H1 (cell line): Measurements from ENCODE around the gene ADTRP. TPM values are rescaled to one million over a fixed set of nuclear protein-coding genes. Genes with fewer than 3 reads are reported as not detected.

Source experiments
- CTCF ChIA-PET: fragments of 300-600 bp; sonication (Branson Sonifier 250); formaldehyde crosslinking; loops from one replicate; lab custom pipeline; 2021; ENCODE audit not compliant: partially characterized antibody; lab: Charles Lee
- POLR2A ChIA-PET: fragments of 300-600 bp; sonication (Branson Sonifier 250); formaldehyde crosslinking; loops from one replicate; lab custom pipeline; 2021; ENCODE audit warnings: inconsistent platforms; ENCODE audit not compliant: partially characterized antibody; lab: Charles Lee
- DNase-seq, 2 experiments: peaks; one replicate each; pipeline versions ENCODE4 v3.0.0 to v3.0.0-alpha.2; 2010 to 2022; ENCODE audit warnings: low spot score in 2 of 2, low read depth in 1 of 2, mixed read lengths in 1 of 2
- FAIRE-seq: peaks from 2 replicates; lab custom pipeline; 2011; peaks lifted over from hg19 to GRCh38; lab: Jason Lieb, UNC
- H2AFZ ChIP-seq: 2 replicates; pipeline ENCODE4 v1.8.1; 2012; ENCODE audit warnings: low read length, inconsistent platforms
- H2AK5ac ChIP-seq: 2 replicates; pipeline ENCODE4 v1.6.1; 2013; ENCODE audit warnings: low read depth, low read length
- H2BK120ac ChIP-seq: replicated peaks from 2 replicates; pipeline ENCODE3; 2013; ENCODE audit warnings: low read depth, low read length, inconsistent platforms
- H2BK12ac ChIP-seq: 2 replicates; pipeline ENCODE4 v1.6.1; 2013; ENCODE audit warnings: low read depth, low read length
- H2BK15ac ChIP-seq: 2 replicates; pipeline ENCODE4 v1.6.1; 2013; ENCODE audit warnings: low read length
- H2BK20ac ChIP-seq: 2 replicates; pipeline ENCODE4 v1.6.1; 2013; ENCODE audit warnings: low read length
- H2BK5ac ChIP-seq: 2 replicates; pipeline ENCODE4 v1.6.1; 2013; ENCODE audit warnings: low read depth, low read length
- H3K14ac ChIP-seq: 2 replicates; pipeline ENCODE4 v1.6.1; 2013; ENCODE audit warnings: inconsistent platforms; ENCODE audit not compliant: insufficient read length
- H3K18ac ChIP-seq: 2 replicates; pipeline ENCODE4 v1.6.1; 2013; ENCODE audit warnings: low read length; ENCODE audit errors: extremely low read depth
- H3K23ac ChIP-seq: 2 replicates; pipeline ENCODE4 v1.6.1; 2013; ENCODE audit warnings: inconsistent platforms; ENCODE audit not compliant: insufficient read length
- H3K23me2 ChIP-seq: 2 replicates; pipeline ENCODE4 v1.6.1; 2013; ENCODE audit warnings: low read depth, low read length
- H3K27ac ChIP-seq: 2 replicates; pipeline ENCODE4 v1.6.1; 2011; ENCODE audit warnings: low read depth, low read length, inconsistent platforms
- H3K27me3 ChIP-seq, 4 experiments: replicated peaks in 1 of 4; 1 replicate in 1 of 4; 2 replicates in 3 of 4; pipeline versions ENCODE4 v1.6.1 to v1.8.1; 2011 to 2013; ENCODE audit warnings: low read length in 3 of 4, mild to moderate bottlenecking in 3 of 4, inconsistent platforms in 2 of 4, mixed read lengths in 2 of 4, moderate library complexity in 1 of 4; ENCODE audit not compliant: control insufficient read depth in 3 of 4, insufficient read depth in 3 of 4; ENCODE audit errors: extremely low read depth in 1 of 4
- H3K36me3 ChIP-seq, 4 experiments: 2 replicates each; pipeline versions ENCODE4 v1.6.1 to v1.8.1; 2011 to 2013; ENCODE audit warnings: mild to moderate bottlenecking in 4 of 4, low read length in 3 of 4, moderate library complexity in 2 of 4, control low read depth in 1 of 4, inconsistent platforms in 1 of 4; ENCODE audit not compliant: insufficient read depth in 4 of 4, control insufficient read depth in 2 of 4
- H3K4ac ChIP-seq: replicated peaks from 2 replicates; pipeline ENCODE3; 2013; ENCODE audit warnings: low read length, low read depth, mixed read lengths, inconsistent platforms; ENCODE audit not compliant: insufficient read length
- H3K4me1 ChIP-seq, 4 experiments: replicated peaks in 1 of 4; 1 replicate in 1 of 4; 2 replicates in 3 of 4; pipeline versions ENCODE4 v1.6.1 to v1.8.1; 2011 to 2013; ENCODE audit warnings: low read length in 3 of 4, inconsistent platforms in 2 of 4, mixed read lengths in 1 of 4; ENCODE audit not compliant: insufficient read depth in 4 of 4, control insufficient read depth in 3 of 4
- H3K4me2 ChIP-seq, 2 experiments: 2 replicates each; pipeline versions ENCODE4 v1.6.1 to v1.8.1; 2011 to 2013; ENCODE audit warnings: low read depth in 2 of 2, low read length in 2 of 2, control low read depth in 1 of 2, inconsistent platforms in 1 of 2, mild to moderate bottlenecking in 1 of 2; ENCODE audit not compliant: insufficient read depth in 1 of 2
- H3K4me3 ChIP-seq, 4 experiments: fragments of 200-600, 300-600 bp in 1 of 4; sonication (generic), shearing (Covaris generic), sonication (Bioruptor Twin) in 1 of 4; 2 replicates each; pipeline versions ENCODE4 v1.5.1 to v1.8.1; 2011 to 2016; ENCODE audit warnings: low read length in 4 of 4, low read depth in 3 of 4, control low read depth in 2 of 4, inconsistent platforms in 2 of 4, mild to moderate bottlenecking in 2 of 4, mixed read lengths in 1 of 4, moderate library complexity in 1 of 4; ENCODE audit not compliant: insufficient read depth in 2 of 4; ENCODE audit errors: extremely low read depth in 1 of 4
- H3K56ac ChIP-seq: replicated peaks from 2 replicates; pipeline ENCODE3; 2013; ENCODE audit warnings: low read depth, mild to moderate bottlenecking, mixed read lengths, low read length, inconsistent platforms; ENCODE audit not compliant: insufficient read length
- H3K79me1 ChIP-seq: 2 replicates; pipeline ENCODE4 v1.6.1; 2013; ENCODE audit warnings: low read depth, low read length, control low read depth
- H3K79me2 ChIP-seq, 2 experiments: 2 replicates each; pipeline versions ENCODE4 v1.6.1 to v1.8.1; 2012 to 2013; ENCODE audit warnings: low read length in 2 of 2, mild to moderate bottlenecking in 2 of 2, inconsistent platforms in 1 of 2; ENCODE audit not compliant: insufficient read depth in 2 of 2, control insufficient read depth in 1 of 2
- H3K9ac ChIP-seq, 4 experiments: replicated peaks in 1 of 4; 1 replicate in 1 of 4; 2 replicates in 3 of 4; pipeline versions ENCODE4 v1.6.1 to v1.8.1; 2011 to 2013; ENCODE audit warnings: low read depth in 3 of 4, low read length in 3 of 4, control low read depth in 2 of 4, mild to moderate bottlenecking in 2 of 4, moderate library complexity in 2 of 4, inconsistent platforms in 1 of 4; ENCODE audit errors: extremely low read depth in 1 of 4
- H3K9me3 ChIP-seq, 2 experiments: 2 replicates each; pipeline versions ENCODE4 v1.6.1 to v1.8.1; 2012 to 2013; ENCODE audit warnings: mild to moderate bottlenecking in 2 of 2, moderate library complexity in 2 of 2, control low read depth in 1 of 2, inconsistent platforms in 1 of 2, low read depth in 1 of 2, low read length in 1 of 2, mixed read lengths in 1 of 2; ENCODE audit not compliant: insufficient read depth in 2 of 2
- H4K20me1 ChIP-seq, 2 experiments: replicated peaks in 1 of 2; 2 replicates each; pipeline versions ENCODE3 to v1.8.1; 2011 to 2013; ENCODE audit warnings: inconsistent platforms in 2 of 2, low read length in 2 of 2, mild to moderate bottlenecking in 1 of 2; ENCODE audit not compliant: insufficient read depth in 2 of 2, control insufficient read depth in 1 of 2
- H4K5ac ChIP-seq: 2 replicates; pipeline ENCODE4 v1.6.1; 2013; ENCODE audit warnings: low read length, low read depth, mixed read lengths, inconsistent platforms; ENCODE audit not compliant: insufficient read length
- H4K8ac ChIP-seq: 2 replicates; pipeline ENCODE4 v1.8.0; 2013; ENCODE audit warnings: mild to moderate bottlenecking, moderate library complexity, low read length, inconsistent platforms; ENCODE audit not compliant: insufficient read depth; ENCODE audit errors: extremely low read depth
- H4K91ac ChIP-seq: replicated peaks from 2 replicates; pipeline ENCODE3; 2013; ENCODE audit warnings: low read length, mixed read lengths, inconsistent platforms; ENCODE audit not compliant: insufficient read length
- BCL11A ChIP-seq, 2 experiments: IDR thresholded peaks; one replicate each; pipeline ENCODE4 v1.6.1; 2011; ENCODE audit warnings: low read depth in 2 of 2, low read length in 2 of 2, mild to moderate bottlenecking in 2 of 2
- CBX8 ChIP-seq: fragments of 300-800, 300-1000 bp; sonication (generic); IDR thresholded peaks from 2 replicates; pipeline ENCODE4 v1.7.1; 2016; ENCODE audit warnings: low read depth, low read length, borderline replicate concordance
- CHD2 ChIP-seq: IDR thresholded peaks from 2 replicates; pipeline ENCODE4 v1.6.1; 2012; ENCODE audit warnings: low read length, improper control_type of control experiment
- CREB1 ChIP-seq: IDR thresholded peaks from 2 replicates; pipeline ENCODE4 v1.6.1; 2012; ENCODE audit warnings: inconsistent platforms
- EP300 ChIP-seq, 2 experiments: IDR thresholded peaks; 1 replicate in 1 of 2; 2 replicates in 1 of 2; pipeline ENCODE4 v1.6.1; 2011 to 2012; ENCODE audit warnings: low read depth in 2 of 2, low read length in 2 of 2, mild to moderate bottlenecking in 2 of 2, borderline replicate concordance in 1 of 2, inconsistent platforms in 1 of 2, moderate library complexity in 1 of 2
- KDM5A ChIP-seq: fragments of 200-600 bp; IDR thresholded peaks from 2 replicates; pipeline ENCODE4 v1.7.1; 2012; ENCODE audit warnings: mild to moderate bottlenecking, low read length, inconsistent platforms, mixed read lengths
- NANOG ChIP-seq: IDR thresholded peaks from 2 replicates; pipeline ENCODE4 v1.6.1; 2011; ENCODE audit warnings: low read length, low read depth, mild to moderate bottlenecking, inconsistent platforms; ENCODE audit not compliant: insufficient read depth, poor library complexity, severe bottlenecking
- SAP30 ChIP-seq: fragments of 300-600 bp; sonication (generic); IDR thresholded peaks from 2 replicates; pipeline ENCODE4 v1.7.1; 2012; ENCODE audit warnings: low read length, moderate library complexity, mild to moderate bottlenecking, inconsistent platforms; ENCODE audit not compliant: insufficient read depth, insufficient replicate concordance
- SP1 ChIP-seq: IDR thresholded peaks from 2 replicates; pipeline ENCODE4 v1.6.1; 2011; ENCODE audit warnings: low read depth, low read length
- TAF7 ChIP-seq: optimal IDR thresholded peaks from 2 replicates; pipeline ENCODE3; 2011; ENCODE audit warnings: low read depth, mild to moderate bottlenecking, inconsistent platforms, low read length, moderate library complexity, borderline replicate concordance
- TCF12 ChIP-seq: IDR thresholded peaks from 2 replicates; pipeline ENCODE4 v1.6.1; 2011; ENCODE audit warnings: low read depth, mild to moderate bottlenecking, low read length
- USF2 ChIP-seq: IDR thresholded peaks from 2 replicates; pipeline ENCODE4 v1.6.1; 2011; ENCODE audit warnings: low read length, improper control_type of control experiment
- WGBS, 2 experiments: shearing (Covaris generic) in 1 of 2; methylation state at CpG; one replicate each; pipeline versions ENCODE4 v1.1.6 to v1.1.7; 2013 to 2015; ENCODE audit warnings: low lambda C conversion rate in 2 of 2, mixed read lengths in 2 of 2, inconsistent platforms in 1 of 2, low coverage in 1 of 2, missing lambda C conversion rate in 1 of 2; ENCODE audit not compliant: insufficient replicate concordance in 2 of 2, insufficient coverage in 1 of 2, insufficient read length in 1 of 2; ENCODE audit errors: extremely low coverage in 1 of 2, missing lambda C conversion rate in 1 of 2; 5-methylcytosine and 5-hydroxymethylcytosine counted together
- polyA plus RNA-seq, 7 experiments: library from polyadenylated mRNA; depleted of rRNA in 3 of 7; stranded (reverse) in 5 of 7; unstranded in 2 of 7; fragments of >200 nt in 5 of 7; fragments of 200-250 nt in 2 of 7; gene quantifications; 1 replicate in 5 of 7; 2 replicates in 1 of 7; 4 replicates in 1 of 7; pipeline versions ENCODE4 v1.2.1 to v1.2.3, GENCODE V29; 2011 to 2013; ENCODE audit warnings: missing spikeins in 2 of 7, mixed read lengths in 2 of 7
- total RNA-seq: library from RNA; stranded (reverse); fragmentation: NEBNext Ultra II Directional; extraction: Animal tissue kit (Norgen Biotek cat#: 25700); gene quantifications from 2 replicates; pipeline ENCODE4 v1.2.1, GENCODE V29; 2021

Gene ADTRP
- total and polyA plus RNA-seq, 2 of the 8 experiments (the other 6 are each of a cell fraction or from before 2014, with no cell fraction given): 0.08 to 0.45 TPM

- WGBS, 2 experiments: 82% methylated on average over 7 of the region's 7 CpGs; no CpG with 5 or more reads in 1 of the 2 experiments
- FAIRE-seq (no peak), DNase-seq (no peak)
- Histone ChIP-seq H3K4me2 (no peak overlapping the region), H3K27ac (no peak overlapping the region), H2BK5ac (no peak overlapping the region), H3K9me3 (no peaks in the 10 kb centered on the region; a peak in 1 of 4 replicates), H3K23ac (no peak overlapping the region), H3K79me1 (no peaks in the 10 kb centered on the region), H4K8ac (no peak overlapping the region; the same call in 1 of the 2 replicates), H3K36me3 (no peaks in the 10 kb centered on the region), H2AK5ac (no peak overlapping the region), H2BK12ac (no peak overlapping the region), H2BK120ac (no peak overlapping the region), H3K79me2 (no peaks in the 10 kb centered on the region), H4K20me1 (no peaks in the 10 kb centered on the region), H3K4me3 (no peak overlapping the region), H3K4ac (no peak overlapping the region), H2BK15ac (no peak overlapping the region), H3K27me3 (no peaks in the 10 kb centered on the region), H2BK20ac (no peak overlapping the region), H4K91ac (no peak overlapping the region), H2AFZ (no peak overlapping the region), H3K4me1 (no peaks in the 10 kb centered on the region), H3K14ac (no peak overlapping the region), H3K18ac (no peak overlapping the region), H3K56ac (no peak overlapping the region), H3K23me2 (no peaks in the 10 kb centered on the region), H4K5ac (no peak overlapping the region), H3K9ac (no peak overlapping the region)
- CTCF ChIA-PET: no interaction called here
- POLR2A ChIA-PET: no interaction called here
- TF ChIP-seq CBX8 (no peak), USF2 (no peak), BCL11A (IDR thresholded peaks at IDR 0.05; ENCODE audit: low read depth in 2 of 2, low read length in 2 of 2) (no peak), TCF12 (no peak), SAP30 (no peak), SP1 (no peak), EP300 (IDR thresholded peaks at IDR 0.05; ENCODE audit: borderline replicate concordance in 1 of 2, low read depth in 2 of 2, low read length in 2 of 2) (no peak), CHD2 (no peak), KDM5A (no peak), NANOG (no peak), TAF7 (no peak), CREB1 (no peak)
These were observed 23.9 kb downstream of the ADTRP start for GRCh38 chr6:11754625-11755271.
